Measurements from ENCODE around the gene KLF13.

- TF ChIP-seq, protein P1, sequence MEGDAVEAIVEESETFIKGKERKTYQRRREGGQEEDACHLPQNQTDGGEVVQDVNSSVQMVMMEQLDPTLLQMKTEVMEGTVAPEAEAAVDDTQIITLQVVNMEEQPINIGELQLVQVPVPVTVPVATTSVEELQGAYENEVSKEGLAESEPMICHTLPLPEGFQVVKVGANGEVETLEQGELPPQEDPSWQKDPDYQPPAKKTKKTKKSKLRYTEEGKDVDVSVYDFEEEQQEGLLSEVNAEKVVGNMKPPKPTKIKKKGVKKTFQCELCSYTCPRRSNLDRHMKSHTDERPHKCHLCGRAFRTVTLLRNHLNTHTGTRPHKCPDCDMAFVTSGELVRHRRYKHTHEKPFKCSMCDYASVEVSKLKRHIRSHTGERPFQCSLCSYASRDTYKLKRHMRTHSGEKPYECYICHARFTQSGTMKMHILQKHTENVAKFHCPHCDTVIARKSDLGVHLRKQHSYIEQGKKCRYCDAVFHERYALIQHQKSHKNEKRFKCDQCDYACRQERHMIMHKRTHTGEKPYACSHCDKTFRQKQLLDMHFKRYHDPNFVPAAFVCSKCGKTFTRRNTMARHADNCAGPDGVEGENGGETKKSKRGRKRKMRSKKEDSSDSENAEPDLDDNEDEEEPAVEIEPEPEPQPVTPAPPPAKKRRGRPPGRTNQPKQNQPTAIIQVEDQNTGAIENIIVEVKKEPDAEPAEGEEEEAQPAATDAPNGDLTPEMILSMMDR (IDR thresholded peaks at IDR 0.05 in 2 of 3, conservative IDR thresholded peaks at IDR 0.05 in 1 of 3; ENCODE audit: borderline replicate concordance in 1 of 3, insufficient read depth in 1 of 3, low read depth in 2 of 3, low read length in 2 of 3), result no peak
- TF ChIP-seq POLR2A (IDR thresholded peaks at IDR 0.05; ENCODE audit: borderline replicate concordance, extremely low read depth, insufficient read depth, insufficient read length), result no peak
- no peak for TF ChIP-seq ATF3 (IDR thresholded peaks at IDR 0.05)
- no peak for TF ChIP-seq EZH2 (IDR thresholded peaks at IDR 0.05)
- no peak for TF ChIP-seq RAD21 (IDR thresholded peaks at IDR 0.05; ENCODE audit: low read depth)
- TF ChIP-seq EZH2phosphoT487 (IDR thresholded peaks at IDR 0.05; ENCODE audit: borderline replicate concordance), result no peak
- TF ChIP-seq CEBPB (IDR thresholded peaks at IDR 0.05; ENCODE audit: low read depth), result no peak
- TF ChIP-seq YY1 (IDR thresholded peaks at IDR 0.05; ENCODE audit: extremely low read depth, insufficient replicate concordance, low read depth, low read length), result no peak
These were observed 62.9 kb downstream of the KLF13 start for GRCh38 chr15:31389576-31389975.

All from HCT116 (cell line).